Measurements from ENCODE around the gene KLC3.
"Not testable (repeated sequence)": the region's sequence is repeated elsewhere in the genome, so short reads cannot be mapped to it uniquely, and the experiment has no call there.

Gene KLC3

GRCh38 chr19:45340232-45340898 is at the start of gene KLC3:
Gene KLC3 (plus strand): TSS chr19:45340750. CDS start chr19:45345542, 4,792 bp downstream.
- no peak for DNase-seq

DNA sequence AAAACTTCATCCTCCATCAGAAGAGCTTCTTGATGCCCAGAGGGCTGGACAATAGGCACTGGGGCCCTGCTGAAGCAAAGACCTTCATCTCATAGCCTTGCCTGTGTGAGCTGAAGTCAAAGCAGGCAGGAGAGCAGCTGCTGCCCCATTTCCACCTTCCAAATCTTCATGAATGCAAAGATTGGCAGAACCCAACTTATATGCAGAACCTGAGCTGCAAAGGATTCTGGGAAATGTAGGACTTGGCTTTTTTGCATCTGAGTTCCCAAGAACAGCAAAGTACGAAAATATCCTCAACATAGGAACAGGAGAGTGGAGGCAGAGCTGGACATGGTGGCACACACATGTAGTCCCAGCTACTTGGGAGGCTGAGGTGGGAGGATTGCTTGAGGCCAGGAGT is 48.7 kb upstream of the KLC3 start:
- no peak for DNase-seq

- DNase-seq, result no peak
Measured at GRCh38 chr19:45293682-45294081, 46.9 kb upstream of the KLC3 start.

DNA sequence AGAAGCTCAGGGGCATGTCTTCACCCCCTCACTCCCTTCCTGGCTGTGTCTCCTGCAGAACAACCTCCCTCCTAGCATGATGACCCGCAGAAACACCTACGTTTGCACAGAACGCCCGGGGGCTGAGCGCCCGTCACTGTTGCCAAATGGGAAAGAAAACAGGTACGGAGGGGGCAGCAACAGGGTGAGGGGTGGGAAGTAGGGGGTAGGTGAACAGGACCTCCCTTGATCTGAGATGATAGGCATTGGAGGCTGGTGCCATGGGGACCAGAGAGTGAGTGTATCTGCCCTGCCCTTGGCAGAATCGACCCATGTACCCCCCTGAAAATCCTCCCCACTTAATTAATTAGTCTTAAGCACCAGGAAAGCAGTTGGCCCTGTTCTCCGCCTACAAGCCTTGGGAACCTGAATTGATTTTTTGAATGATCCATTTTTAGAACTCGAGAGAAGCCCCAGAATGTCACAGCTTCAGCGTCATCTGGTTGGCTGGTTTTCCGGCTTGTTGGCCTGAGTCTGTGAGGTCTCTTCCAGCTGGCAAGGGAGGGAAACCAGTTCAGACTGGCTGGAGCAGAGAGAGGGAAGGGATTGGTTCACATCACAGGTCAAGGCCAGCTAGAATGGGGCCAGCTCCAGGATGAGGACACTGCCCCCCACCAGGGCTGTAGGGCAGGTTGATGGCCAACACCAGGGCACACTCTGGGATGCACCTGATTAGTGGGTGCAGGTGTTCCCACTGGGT is 46.1 kb upstream of the KLC3 start:
- peak; percentile 57 for DNase-seq

- no peak for DNase-seq
Measured at GRCh38 chr19:45295873-45296272, 44.7 kb upstream of the KLC3 start.

GRCh38 chr19:45296355-45296754 is 44.2 kb upstream of the KLC3 start:
- DNase-seq, result no peak

GRCh38 chr19:45297674-45298073 is 42.9 kb upstream of the KLC3 start:
- DNase-seq, result no peak

DNA sequence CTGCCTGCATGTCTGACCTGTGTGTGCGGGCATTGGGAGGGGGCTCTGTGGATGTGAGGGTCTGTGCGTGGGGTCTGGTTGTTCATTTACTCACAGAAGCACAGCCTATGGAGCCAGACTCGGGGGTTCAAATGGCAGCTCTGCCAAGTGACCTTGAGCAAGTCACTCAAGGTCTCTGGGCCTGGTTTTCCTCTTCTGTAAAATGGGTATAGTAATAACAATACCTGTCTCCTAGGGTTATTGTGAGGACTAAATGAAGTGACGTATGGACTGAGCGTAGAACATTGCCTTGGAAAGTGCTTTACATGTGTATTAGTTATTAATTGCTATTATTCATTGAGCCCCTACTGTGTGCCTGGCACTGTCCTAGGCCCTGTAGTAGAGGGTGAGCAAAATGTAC is 42.3 kb upstream of the KLC3 start:
- no peak for DNase-seq

DNA sequence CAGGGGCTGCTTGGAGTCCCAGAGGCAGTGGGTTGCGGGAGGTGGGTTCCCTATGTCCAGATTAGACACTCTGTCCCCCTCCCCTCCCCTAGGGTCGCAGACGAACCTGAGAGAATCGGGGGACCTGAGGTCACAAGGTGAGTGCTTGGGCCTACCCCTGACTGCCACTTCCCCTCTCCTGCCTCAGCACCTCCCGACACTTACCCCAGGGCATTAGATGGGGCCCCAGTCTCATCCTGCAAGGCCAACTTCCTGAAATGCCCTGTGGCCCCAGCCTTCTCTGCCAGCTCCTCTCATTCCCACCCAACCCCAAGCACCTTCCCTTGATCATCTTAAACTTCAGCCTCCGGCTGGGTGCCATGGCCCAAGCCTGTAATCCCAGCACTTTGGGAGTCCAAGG is 40.8 kb upstream of the KLC3 start:
- no peak for DNase-seq

DNA sequence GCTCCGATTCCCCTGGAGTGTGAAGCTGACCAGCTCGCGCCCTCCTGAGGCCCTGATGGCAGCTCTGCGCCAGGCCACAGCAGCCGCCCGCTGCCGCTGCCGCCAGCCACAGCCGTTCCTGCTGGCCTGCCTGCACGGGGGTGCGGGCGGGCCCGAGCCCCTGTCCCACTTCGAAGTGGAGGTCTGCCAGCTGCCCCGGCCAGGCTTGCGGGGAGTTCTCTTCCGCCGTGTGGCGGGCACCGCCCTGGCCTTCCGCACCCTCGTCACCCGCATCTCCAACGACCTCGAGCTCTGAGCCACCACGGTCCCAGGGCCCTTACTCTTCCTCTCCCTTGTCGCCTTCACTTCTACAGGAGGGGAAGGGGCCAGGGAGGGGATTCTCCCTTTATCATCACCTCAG is 38.1 kb upstream of the KLC3 start:
- no peak for DNase-seq

DNA sequence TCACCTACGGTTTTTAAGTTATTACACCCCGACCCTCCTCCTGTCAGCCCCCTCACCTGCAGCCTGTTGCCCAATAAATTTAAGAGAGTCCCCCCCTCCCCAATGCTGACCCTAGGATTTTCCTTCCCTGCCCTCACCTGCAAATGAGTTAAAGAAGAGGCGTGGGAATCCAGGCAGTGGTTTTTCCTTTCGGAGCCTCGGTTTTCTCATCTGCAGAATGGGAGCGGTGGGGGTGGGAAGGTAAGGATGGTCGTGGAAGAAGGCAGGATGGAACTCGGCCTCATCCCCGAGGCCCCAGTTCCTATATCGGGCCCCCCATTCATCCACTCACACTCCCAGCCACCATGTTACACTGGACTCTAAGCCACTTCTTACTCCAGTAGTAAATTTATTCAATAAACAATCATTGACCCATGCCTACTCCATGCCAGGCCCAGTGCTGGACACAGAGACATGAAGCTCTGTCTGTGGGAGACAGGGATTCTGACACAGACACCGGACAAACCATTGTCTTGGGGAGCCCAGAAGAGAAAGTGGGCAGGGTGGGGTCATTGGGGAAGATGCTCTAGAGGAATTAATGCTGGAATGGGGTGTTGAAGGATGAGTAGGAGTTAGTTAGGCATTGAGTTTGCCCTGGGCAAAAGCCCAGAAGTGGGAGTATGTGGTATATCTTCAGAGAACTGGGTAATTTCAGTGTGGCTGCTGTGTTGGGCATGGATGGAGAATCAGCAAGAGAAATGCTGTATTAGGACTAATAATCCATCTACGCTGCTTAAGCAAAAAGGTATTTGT is 37.1 kb upstream of the KLC3 start:
- DNase-seq, result no peak

DNA sequence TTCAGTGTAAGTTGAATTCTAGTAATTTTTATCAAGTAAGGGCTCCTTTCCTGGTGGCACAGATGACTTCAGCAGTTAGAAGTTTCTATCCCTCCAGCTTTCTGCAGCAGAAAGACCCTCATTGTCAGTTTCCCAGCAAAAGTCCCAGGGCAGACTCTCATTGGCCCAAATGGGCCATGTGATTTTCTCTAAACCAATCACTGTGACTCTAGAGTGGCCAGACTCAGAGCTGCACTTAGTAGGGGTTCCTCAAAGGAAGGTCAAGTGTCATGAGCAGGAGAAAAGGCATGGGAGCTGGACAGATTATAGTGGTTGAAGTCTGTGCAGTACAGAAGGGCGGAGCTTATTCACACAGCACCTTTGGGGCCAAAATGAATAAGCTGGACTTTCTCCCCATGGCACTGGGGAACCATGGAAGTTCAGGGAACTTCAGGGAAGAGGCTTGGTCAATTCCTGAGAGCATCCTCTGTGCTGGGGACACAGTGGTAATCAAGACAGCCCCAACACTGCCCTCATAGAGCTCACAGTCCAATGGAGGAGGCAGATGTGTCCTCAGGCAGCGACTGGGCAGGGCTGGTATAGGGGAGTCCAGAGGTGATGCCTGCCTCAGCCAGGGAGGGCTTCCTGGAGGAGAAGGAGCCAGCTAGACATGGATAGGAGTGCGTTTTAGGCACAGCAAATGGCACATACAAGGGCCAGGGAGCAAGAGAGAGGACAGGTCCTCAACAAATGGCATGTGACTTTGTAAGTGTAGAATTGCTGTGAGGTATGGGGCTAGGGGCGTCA is 36.2 kb upstream of the KLC3 start:
- no peak for DNase-seq

GRCh38 chr19:45305007-45305406 is 35.5 kb upstream of the KLC3 start:
- no peak for DNase-seq

GRCh38 chr19:45305421-45305820 is 35.1 kb upstream of the KLC3 start:
- no peak for DNase-seq

GRCh38 chr19:45306040-45306439 is 34.5 kb upstream of the KLC3 start:
- DNase-seq, result no peak

DNA sequence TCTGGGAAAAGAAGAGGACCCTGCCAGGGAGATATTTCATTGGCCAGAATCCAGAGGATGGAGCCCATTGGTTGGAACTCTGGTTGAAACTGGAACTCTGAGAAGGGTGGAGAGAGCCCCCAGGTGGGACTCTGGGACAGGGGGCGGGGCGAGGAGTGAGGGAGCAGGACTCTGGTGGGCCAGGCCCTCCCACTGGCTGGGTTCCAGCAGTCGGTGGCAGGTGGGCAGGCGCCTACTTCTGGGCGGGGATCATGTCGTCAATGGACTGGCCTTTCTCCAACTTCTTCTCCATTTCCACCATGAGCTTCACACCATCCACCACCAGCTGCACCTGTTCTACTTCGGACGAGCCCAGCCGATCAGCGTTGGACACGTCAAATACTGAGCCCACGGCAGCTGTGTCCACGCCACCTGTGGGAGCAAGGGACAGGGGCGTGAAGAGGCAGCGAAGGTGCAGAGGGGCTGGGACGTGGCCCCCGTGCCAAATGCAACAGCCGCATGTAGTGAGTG is 34.0 kb upstream of the KLC3 start:
- DNase-seq, result peak; percentile 52

GRCh38 chr19:45307361-45307760 is 33.2 kb upstream of the KLC3 start:
- DNase-seq, result no peak

- not testable (repeated sequence) for DNase-seq
Measured at GRCh38 chr19:45309322-45309721, 31.2 kb upstream of the KLC3 start.

- no peak for DNase-seq
Measured at GRCh38 chr19:45311621-45312020, 28.9 kb upstream of the KLC3 start.

DNA sequence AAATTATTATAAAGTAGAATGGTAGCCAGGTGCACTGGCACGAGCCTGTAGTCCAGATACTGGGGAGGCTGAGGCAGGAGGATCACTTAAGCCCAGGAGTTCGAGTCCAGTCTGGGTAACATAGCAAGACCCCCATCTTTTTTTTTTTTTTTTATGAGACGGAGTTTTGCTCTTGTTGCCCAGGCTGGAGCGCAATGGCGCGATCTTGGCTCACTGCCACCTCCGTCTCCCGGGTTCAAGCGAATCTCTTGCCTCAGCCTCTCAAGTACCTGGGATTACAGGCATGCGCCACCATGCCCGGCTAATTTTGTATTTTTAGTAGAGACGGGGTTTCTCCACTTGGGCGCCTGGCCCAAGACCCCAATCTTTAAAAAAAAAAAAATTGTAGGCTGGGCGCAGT is 28.3 kb upstream of the KLC3 start:
- not testable (repeated sequence) for DNase-seq

- no peak for DNase-seq
Measured at GRCh38 chr19:45314708-45315245, 25.8 kb upstream of the KLC3 start.

DNA sequence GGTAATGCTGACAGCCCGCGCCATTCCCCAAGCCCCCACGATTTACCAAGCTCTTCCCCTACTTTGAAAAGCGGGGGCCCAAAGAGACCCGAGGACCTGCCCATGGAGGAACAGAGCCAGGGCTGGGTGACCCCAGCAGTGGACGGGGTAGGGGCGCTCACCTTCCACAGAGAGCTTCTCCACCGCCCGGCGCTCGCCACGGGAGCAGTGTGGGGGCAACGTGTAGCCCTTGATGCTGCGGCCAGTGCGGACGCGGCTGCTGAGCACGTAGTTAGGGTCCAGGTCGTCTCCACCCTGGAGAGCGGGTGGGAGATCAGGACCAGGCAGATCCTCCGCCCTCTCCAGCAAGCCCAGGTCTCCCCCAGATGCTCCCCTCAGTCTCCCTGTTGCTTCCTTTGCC is 25.2 kb upstream of the KLC3 start:
- DNase-seq, result no peak

All from eye (tissue), 1 donor.